ENCODE measurements around the gene NOLC1.
A peak's percentile ranks its signal among the peaks of the same experiment; 100 is the strongest.

The NOLC1 gene

GRCh38 chr10:102151774-102152544, at the start of gene NOLC1:
Gene NOLC1, plus strand, starts transcription at chr10:102152389. Its CDS starts 22 bp downstream, at chr10:102152411.
- DNase-seq (ENCODE audit: low spot score): peak; percentile 95

GRCh38 chr10:102102421-102102820, 49.8 kb upstream of the NOLC1 start:
- DNase-seq (ENCODE audit: low spot score): no peak

- DNase-seq (ENCODE audit: low spot score): no peak
These were observed 45.2 kb upstream of the NOLC1 start for GRCh38 chr10:102106998-102107397.

GRCh38 chr10:102109166-102110116, 42.7 kb upstream of the NOLC1 start:
- no peak for DNase-seq (ENCODE audit: low spot score)

- DNase-seq (ENCODE audit: low spot score): no peak
These were observed 40.9 kb upstream of the NOLC1 start for GRCh38 chr10:102111276-102111675.

- no peak for DNase-seq (ENCODE audit: low spot score)
These were observed 39.9 kb upstream of the NOLC1 start for GRCh38 chr10:102112210-102112817.

- DNase-seq (ENCODE audit: low spot score): no peak
These were observed 38.8 kb upstream of the NOLC1 start for GRCh38 chr10:102113261-102113955.

GRCh38 chr10:102113956-102114857, 38.0 kb upstream of the NOLC1 start:
- no peak for DNase-seq (ENCODE audit: low spot score)

- peak; percentile 86 for DNase-seq (ENCODE audit: low spot score)
These were observed 37.1 kb upstream of the NOLC1 start for GRCh38 chr10:102114861-102115618.

GRCh38 chr10:102115775-102116174, 36.4 kb upstream of the NOLC1 start:
- no peak for DNase-seq (ENCODE audit: low spot score)

- no peak for DNase-seq (ENCODE audit: low spot score)
These were observed 35.5 kb upstream of the NOLC1 start for GRCh38 chr10:102116656-102117055.

GRCh38 chr10:102117391-102118159, 34.6 kb upstream of the NOLC1 start:
- peak; percentile 44 for DNase-seq (ENCODE audit: low spot score)

- peak; percentile 53 for DNase-seq (ENCODE audit: low spot score)
These were observed 33.3 kb upstream of the NOLC1 start for GRCh38 chr10:102118867-102119266.

- peak; percentile 92 for DNase-seq (ENCODE audit: low spot score)
These were observed 32.6 kb upstream of the NOLC1 start for GRCh38 chr10:102119417-102120141.

- DNase-seq (ENCODE audit: low spot score): peak; percentile 83
These were observed 31.8 kb upstream of the NOLC1 start, which contains the start of gene LDB1 for GRCh38 chr10:102120142-102120990. Gene LDB1, minus strand, starts transcription at chr10:102120368. Its CDS starts 258 bp downstream, at chr10:102120110.

- DNase-seq (ENCODE audit: low spot score): peak; percentile 68
These were observed 31.0 kb upstream of the NOLC1 start for GRCh38 chr10:102120991-102121738.
